MM.1S (cell line): Measurements from ENCODE around the gene CIB4.

ENCODE experiments used
- DNase-seq: peaks from one replicate; pipeline ENCODE4 v3.0.0-alpha.2; 2015
- H2AFZ ChIP-seq: fragments of 300-600 bp; sonication (generic); 2 replicates; pipeline ENCODE4 v1.6.0; 2016; ENCODE audit warnings: antibody characterized with exemption, low read length
- H3F3A ChIP-seq: fragments of 300-600 bp; sonication (generic); 2 replicates; pipeline ENCODE4 v1.6.1; 2016; ENCODE audit warnings: mild to moderate bottlenecking, antibody characterized with exemption, low read length, moderate library complexity, mixed read lengths; ENCODE audit not compliant: insufficient read depth
- H3K27ac ChIP-seq: fragments of 300-600 bp; sonication (generic); 2 replicates; pipeline ENCODE4 v1.5.1; 2016; ENCODE audit warnings: mild to moderate bottlenecking, low read length
- H3K27me3 ChIP-seq: fragments of 300-600 bp; sonication (generic); replicated peaks from 2 replicates; pipeline ENCODE4 v1.6.0; 2016; ENCODE audit warnings: low read length; ENCODE audit not compliant: insufficient read depth
- H3K36me3 ChIP-seq: fragments of 300-600 bp; sonication (generic); replicated peaks from 2 replicates; pipeline ENCODE4 v1.6.1; 2016; ENCODE audit warnings: mild to moderate bottlenecking, low read length, mixed read lengths; ENCODE audit not compliant: insufficient read depth
- H3K4me1 ChIP-seq: fragments of 300-600 bp; sonication (generic); 2 replicates; pipeline ENCODE4 v1.6.1; 2016; ENCODE audit warnings: low read length, mixed read lengths
- H3K4me2 ChIP-seq: fragments of 300-600 bp; sonication (generic); 2 replicates; pipeline ENCODE4 v1.6.0; 2016; ENCODE audit warnings: low read depth, low read length
- H3K4me3 ChIP-seq: fragments of 300-600 bp; sonication (generic); 2 replicates; pipeline ENCODE4 v1.5.1; 2016; ENCODE audit warnings: low read length, mixed read lengths
- H3K79me2 ChIP-seq: fragments of 300-600 bp; sonication (generic); 2 replicates; pipeline ENCODE4 v1.6.1; 2016; ENCODE audit warnings: mixed run types, low read length, mixed read lengths
- H3K9ac ChIP-seq: fragments of 300-600 bp; sonication (generic); 2 replicates; pipeline ENCODE4 v1.6.1; 2016; ENCODE audit warnings: low read length, mixed read lengths
- H3K9me2 ChIP-seq: fragments of 300-600 bp; sonication (generic); replicated peaks from 2 replicates; pipeline ENCODE4 v1.6.1; 2016; ENCODE audit warnings: mild to moderate bottlenecking, low read length, mixed read lengths; ENCODE audit not compliant: insufficient read depth
- H3K9me3 ChIP-seq: fragments of 300-600 bp; sonication (generic); replicated peaks from 2 replicates; pipeline ENCODE4 v1.6.1; 2016; ENCODE audit warnings: mild to moderate bottlenecking, low read length, mixed read lengths; ENCODE audit not compliant: insufficient read depth
- H4K20me1 ChIP-seq: fragments of 300-600 bp; sonication (generic); 2 replicates; pipeline ENCODE4 v1.6.1; 2016; ENCODE audit warnings: mild to moderate bottlenecking, low read length, moderate library complexity, mixed read lengths; ENCODE audit not compliant: insufficient read depth
- EZH2 ChIP-seq: fragments of 300-600 bp; sonication (generic); optimal IDR thresholded peaks from 2 replicates; pipeline ENCODE3; 2017; ENCODE audit warnings: low read depth, mild to moderate bottlenecking, antibody characterized with exemption, low read length, mixed read lengths
- EZH2phosphoT487 ChIP-seq: fragments of 300-600 bp; sonication (generic); IDR thresholded peaks from 2 replicates; pipeline ENCODE4 v1.6.1; 2018; ENCODE audit warnings: antibody characterized with exemption, low read length
- TF ChIP-seq, protein P1 (sequence below): fragments of 300-600 bp; sonication (generic); IDR thresholded peaks from 2 replicates; pipeline ENCODE4 v1.5.1; 2016; ENCODE audit warnings: antibody characterized with exemption, low read length, mixed read lengths

Gene CIB4

DNA sequence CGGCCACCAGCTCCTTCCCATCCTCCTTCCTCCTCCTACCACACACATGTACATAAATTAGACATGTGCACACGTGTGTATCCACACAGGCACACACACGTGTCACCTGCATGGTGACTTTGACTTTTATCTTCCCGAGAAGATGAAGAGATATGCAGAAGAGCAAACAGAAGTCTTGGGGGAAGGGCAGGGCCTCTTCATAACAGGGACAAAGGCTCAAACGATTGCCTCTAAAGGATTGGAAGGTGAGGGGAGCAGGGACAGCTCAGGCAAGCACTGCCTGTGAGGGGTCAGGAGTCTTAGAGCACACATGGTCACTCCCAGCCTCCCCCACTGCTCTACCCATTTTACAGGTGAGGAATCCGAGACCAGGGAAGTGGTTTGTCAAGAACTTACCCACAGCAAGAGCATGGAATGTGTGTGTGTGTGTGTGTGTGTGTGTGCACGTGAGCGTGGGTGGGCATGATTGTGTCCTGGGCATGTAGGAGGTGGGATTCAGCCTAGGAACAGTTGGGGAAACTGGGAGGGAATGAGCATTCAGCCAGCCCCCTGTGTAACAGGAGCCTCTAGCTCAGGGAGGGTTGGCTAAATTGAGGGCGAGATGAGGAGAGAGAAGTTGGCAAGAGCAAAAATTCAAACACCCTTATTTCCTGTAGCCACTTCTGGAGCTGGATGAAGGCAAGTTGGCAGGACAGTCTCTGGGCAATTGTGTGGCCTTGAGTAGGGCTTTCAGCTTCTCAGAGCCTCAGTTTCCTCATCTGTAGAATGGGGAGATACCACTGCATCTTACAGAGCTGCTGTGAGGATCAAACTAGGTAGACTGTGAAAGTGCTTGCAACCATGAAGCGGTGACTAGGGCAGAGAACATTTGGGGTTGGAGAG is 24.2 kb downstream of the CIB4 start:
- Histone ChIP-seq H2AFZ (no peak overlapping the region), H3K4me2 (no peak overlapping the region), H3K9me2 (no peaks in the 10 kb centered on the region), H3K27ac (no peak overlapping the region), H3K4me1 (no peaks in the 10 kb centered on the region), H3K79me2 (no peaks in the 10 kb centered on the region), H3K27me3 (peaks cover 99% of the 10 kb centered on the region), H3K4me3 (no peak overlapping the region), H3K9me3 (no peaks in the 10 kb centered on the region), H3K9ac (no peak overlapping the region), H4K20me1 (no peaks in the 10 kb centered on the region), H3F3A (no peaks in the 10 kb centered on the region), H3K36me3 (no peaks in the 10 kb centered on the region)
- TF ChIP-seq EZH2, result no peak
- TF ChIP-seq, protein P1, sequence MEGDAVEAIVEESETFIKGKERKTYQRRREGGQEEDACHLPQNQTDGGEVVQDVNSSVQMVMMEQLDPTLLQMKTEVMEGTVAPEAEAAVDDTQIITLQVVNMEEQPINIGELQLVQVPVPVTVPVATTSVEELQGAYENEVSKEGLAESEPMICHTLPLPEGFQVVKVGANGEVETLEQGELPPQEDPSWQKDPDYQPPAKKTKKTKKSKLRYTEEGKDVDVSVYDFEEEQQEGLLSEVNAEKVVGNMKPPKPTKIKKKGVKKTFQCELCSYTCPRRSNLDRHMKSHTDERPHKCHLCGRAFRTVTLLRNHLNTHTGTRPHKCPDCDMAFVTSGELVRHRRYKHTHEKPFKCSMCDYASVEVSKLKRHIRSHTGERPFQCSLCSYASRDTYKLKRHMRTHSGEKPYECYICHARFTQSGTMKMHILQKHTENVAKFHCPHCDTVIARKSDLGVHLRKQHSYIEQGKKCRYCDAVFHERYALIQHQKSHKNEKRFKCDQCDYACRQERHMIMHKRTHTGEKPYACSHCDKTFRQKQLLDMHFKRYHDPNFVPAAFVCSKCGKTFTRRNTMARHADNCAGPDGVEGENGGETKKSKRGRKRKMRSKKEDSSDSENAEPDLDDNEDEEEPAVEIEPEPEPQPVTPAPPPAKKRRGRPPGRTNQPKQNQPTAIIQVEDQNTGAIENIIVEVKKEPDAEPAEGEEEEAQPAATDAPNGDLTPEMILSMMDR, result no peak
- TF ChIP-seq EZH2phosphoT487, result no peak
- DNase-seq, result no peak

DNA sequence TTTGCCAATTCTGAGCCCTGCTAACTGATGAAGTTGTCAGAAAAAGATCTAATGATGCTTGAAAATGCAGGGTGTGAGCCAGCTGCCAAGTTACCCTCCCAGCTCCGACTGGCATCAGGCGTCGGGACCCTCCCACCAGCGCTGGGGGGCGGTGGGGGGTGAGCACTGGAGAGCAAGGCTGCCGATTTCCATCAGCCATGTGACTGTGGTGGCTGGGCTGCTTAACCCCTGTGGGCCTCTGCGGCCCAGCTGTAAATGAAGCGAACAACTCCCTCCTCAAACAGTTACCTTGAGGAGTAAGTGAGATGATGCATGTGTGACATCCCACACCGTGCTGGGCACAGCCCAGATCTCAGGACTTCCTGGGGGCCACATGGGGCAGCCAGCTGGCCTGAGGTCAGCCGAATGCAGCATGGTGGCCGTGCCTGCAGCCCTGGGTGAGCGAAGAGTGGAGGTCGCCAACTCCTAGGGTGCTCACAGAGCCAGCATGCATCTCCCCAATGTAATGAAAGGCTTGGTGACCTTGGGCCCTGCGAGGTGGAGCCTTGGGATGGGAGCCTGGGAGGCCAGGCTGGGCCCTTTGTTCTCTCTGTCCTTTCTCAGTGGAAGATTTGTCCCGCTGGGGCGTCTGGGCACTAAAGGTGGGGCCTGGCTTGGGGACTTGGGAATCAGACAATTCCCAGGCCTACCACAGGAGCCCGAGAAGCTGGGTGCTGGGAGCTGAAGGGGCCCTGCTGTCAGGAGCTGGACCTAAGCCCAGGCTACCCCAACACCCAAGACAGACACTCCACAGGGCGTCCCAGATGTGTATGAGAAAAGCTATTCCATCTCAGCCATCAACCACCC is 25.1 kb downstream of the CIB4 start:
- Histone ChIP-seq H3K9me2 (no peaks in the 10 kb centered on the region), H3K27ac (no peak overlapping the region), H3K4me1 (no peaks in the 10 kb centered on the region), H3K36me3 (no peaks in the 10 kb centered on the region), H2AFZ (no peak overlapping the region), H3K9me3 (no peaks in the 10 kb centered on the region), H3K27me3 (peaks cover 100% of the 10 kb centered on the region), H3K4me3 (no peak overlapping the region), H3K9ac (no peak overlapping the region), H3K79me2 (no peaks in the 10 kb centered on the region), H3K4me2 (no peak overlapping the region), H3F3A (no peaks in the 10 kb centered on the region), H4K20me1 (no peaks in the 10 kb centered on the region)
- DNase-seq, result no peak
- TF ChIP-seq, protein P1, result peak; percentile 2; the same call in 1 of the 2 replicates
- TF ChIP-seq EZH2 (no peak), EZH2phosphoT487 (no peak)

DNA sequence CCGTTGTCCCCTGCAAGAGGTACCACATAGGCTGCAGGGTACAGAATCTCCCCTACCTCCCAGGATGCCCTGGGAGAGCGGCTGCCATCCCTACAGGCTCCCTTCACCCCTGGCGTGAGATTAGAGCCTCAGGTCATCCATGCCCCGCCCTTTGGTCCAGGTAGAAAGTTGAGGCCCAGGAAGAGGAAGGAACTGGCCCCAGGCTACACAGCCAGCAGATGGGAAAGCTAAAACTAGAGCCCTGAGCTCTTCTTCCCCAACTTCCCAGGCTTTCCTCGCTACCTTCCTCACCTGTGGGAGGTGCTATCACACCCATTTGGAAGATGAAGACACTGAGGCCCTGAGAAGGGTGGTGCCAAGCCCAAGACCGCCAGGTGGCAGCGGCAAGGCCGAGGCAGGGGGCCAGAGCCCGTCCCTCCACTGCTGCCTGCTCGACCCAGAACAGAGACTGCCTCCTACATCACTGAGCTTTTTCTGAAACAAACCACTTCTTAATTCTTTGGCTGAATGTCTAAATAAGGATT is 25.8 kb downstream of the CIB4 start:
- Histone ChIP-seq H3K4me2 (no peak overlapping the region), H3K9me2 (no peaks in the 10 kb centered on the region), H2AFZ (no peak overlapping the region), H3K36me3 (no peaks in the 10 kb centered on the region), H3K27me3 (peaks cover 100% of the 10 kb centered on the region), H3K27ac (no peak overlapping the region), H3K79me2 (no peaks in the 10 kb centered on the region), H3F3A (no peaks in the 10 kb centered on the region), H3K9me3 (no peaks in the 10 kb centered on the region), H4K20me1 (no peaks in the 10 kb centered on the region), H3K9ac (no peak overlapping the region), H3K4me1 (no peaks in the 10 kb centered on the region), H3K4me3 (no peak overlapping the region)
- no peak for TF ChIP-seq EZH2phosphoT487
- TF ChIP-seq, protein P1, result peak; percentile 13; the same call in 1 of the 2 replicates
- TF ChIP-seq EZH2, result no peak
- DNase-seq, result no peak
